HL-60 (cell line): ENCODE data around the gene NAP1L2.
"Not testable (repeated sequence)": the region's sequence is repeated elsewhere in the genome, so short reads cannot be mapped to it uniquely, and the experiment has no call there.

Experiments
- DNase-seq, 2 experiments: peaks; one replicate each; pipeline ENCODE4 v3.0.0-alpha.2; 2010 to 2020; ENCODE audit warnings: low read depth in 1 of 2, low spot score in 1 of 2
- H3K27ac ChIP-seq: fragments of 250-450 bp; sonication (Bioruptor Pico); replicated peaks from 2 replicates; pipeline ENCODE4 v1.5.1; 2020; ENCODE audit warnings: mild to moderate bottlenecking, moderate library complexity
- H3K27me3 ChIP-seq: fragments of 250-450 bp; sonication (Bioruptor Pico); 2 replicates; pipeline ENCODE4 v1.5.1; 2021; ENCODE audit warnings: mild to moderate bottlenecking, moderate library complexity; ENCODE audit not compliant: insufficient read depth, poor library complexity, severe bottlenecking
- H3K4me3 ChIP-seq: replicated peaks from 2 replicates; pipeline ENCODE4 v1.5.1; 2011; ENCODE audit warnings: mild to moderate bottlenecking, control low read depth, low read length; ENCODE audit not compliant: insufficient read depth
- CTCF ChIP-seq: IDR thresholded peaks from one replicate; pipeline ENCODE4 v1.5.1; 2011; ENCODE audit warnings: low read length, control low read depth, inconsistent platforms; ENCODE audit not compliant: insufficient read depth
- GABPA ChIP-seq: IDR thresholded peaks from 2 replicates; pipeline ENCODE4 v1.6.1; 2012; ENCODE audit warnings: low read depth
- POLR2AphosphoS5 ChIP-seq: IDR thresholded peaks from 2 replicates; pipeline ENCODE4 v1.6.1; 2012; ENCODE audit warnings: low read depth
- REST ChIP-seq: IDR thresholded peaks from 2 replicates; pipeline ENCODE4 v1.6.1; 2012; ENCODE audit warnings: low read depth; ENCODE audit not compliant: insufficient replicate concordance
- SPI1 ChIP-seq: IDR thresholded peaks from 2 replicates; pipeline ENCODE4 v1.6.1; 2012; ENCODE audit warnings: low read depth, mild to moderate bottlenecking, borderline replicate concordance

Gene NAP1L2

DNA sequence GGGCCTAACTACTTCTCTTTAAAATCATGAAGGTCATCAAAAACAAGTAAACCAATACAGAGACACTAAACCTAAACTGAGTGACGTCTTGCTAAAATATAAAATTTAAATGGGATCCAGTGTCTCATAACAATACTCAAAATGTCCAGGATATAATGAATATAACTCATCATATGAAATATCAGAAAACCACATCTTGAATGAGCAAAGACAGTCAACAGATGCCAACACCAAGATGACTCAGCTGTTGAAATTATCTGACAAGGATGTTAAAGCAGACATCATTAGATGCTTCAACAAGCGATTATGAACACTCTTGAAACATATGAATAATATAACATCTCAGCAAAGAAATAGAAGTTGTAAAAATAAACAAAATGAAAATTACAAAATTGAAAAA, 8.3 kb downstream of the NAP1L2 start:
- H3K27ac ChIP-seq = no peak overlapping the region
- H3K27me3 ChIP-seq = no peaks in the 10 kb centered on the region
- TF ChIP-seq POLR2AphosphoS5 (no peak), CTCF (no peak)
- DNase-seq = no peak
- H3K4me3 ChIP-seq = no peak overlapping the region

GRCh38 chrX:73182502-73183114, 32.0 kb downstream of the NAP1L2 start:
- TF ChIP-seq CTCF = no peak
- TF ChIP-seq POLR2AphosphoS5 = no peak
- no peak for TF ChIP-seq GABPA
- TF ChIP-seq SPI1 = no peak
- TF ChIP-seq REST = no peak
- Histone ChIP-seq H3K27me3 (no peaks in the 10 kb centered on the region), H3K27ac (no peak overlapping the region), H3K4me3 (no peak overlapping the region)
- no peak for DNase-seq

DNA sequence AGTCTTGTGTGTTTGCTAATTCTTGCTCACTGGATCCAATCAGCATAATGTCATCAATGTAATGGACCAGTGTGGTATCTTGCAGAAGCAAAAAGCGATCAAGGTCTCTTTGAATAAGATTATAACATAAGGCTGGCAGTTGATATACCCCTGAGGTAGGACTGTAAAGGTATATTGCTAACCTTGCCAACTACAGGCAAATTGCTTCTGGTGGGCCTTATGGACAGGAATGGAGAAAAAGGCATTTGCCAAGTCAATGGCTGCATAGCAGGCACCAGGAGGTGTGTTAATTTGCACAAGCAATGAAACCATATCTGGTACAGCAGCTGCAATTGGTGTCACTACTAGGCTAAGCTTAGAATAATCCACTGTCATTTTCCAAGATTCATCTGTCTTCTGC, 45.7 kb downstream of the NAP1L2 start:
- not testable (repeated sequence) for DNase-seq, H3K27me3 ChIP-seq, H3K27ac ChIP-seq, H3K4me3 ChIP-seq
